Stimulated activated CD4-positive, alpha-beta T cell treated with anti-CD3 and anti-CD28 coated beads, Interleukin-4, amount 100 ng/mL, for 48 hours (primary cell): ENCODE measurements around the gene ERI2.
"Not testable (repeated sequence)": the region's sequence is repeated elsewhere in the genome, so short reads cannot be mapped to it uniquely, and the experiment has no call there.

Source experiments
- DNase-seq, 2 donors: peaks; one replicate each; pipeline ENCODE4 v3.0.0-alpha.2; 2020; ENCODE audit warnings: low read depth in 2 of 2

ERI2 gene

DNA sequence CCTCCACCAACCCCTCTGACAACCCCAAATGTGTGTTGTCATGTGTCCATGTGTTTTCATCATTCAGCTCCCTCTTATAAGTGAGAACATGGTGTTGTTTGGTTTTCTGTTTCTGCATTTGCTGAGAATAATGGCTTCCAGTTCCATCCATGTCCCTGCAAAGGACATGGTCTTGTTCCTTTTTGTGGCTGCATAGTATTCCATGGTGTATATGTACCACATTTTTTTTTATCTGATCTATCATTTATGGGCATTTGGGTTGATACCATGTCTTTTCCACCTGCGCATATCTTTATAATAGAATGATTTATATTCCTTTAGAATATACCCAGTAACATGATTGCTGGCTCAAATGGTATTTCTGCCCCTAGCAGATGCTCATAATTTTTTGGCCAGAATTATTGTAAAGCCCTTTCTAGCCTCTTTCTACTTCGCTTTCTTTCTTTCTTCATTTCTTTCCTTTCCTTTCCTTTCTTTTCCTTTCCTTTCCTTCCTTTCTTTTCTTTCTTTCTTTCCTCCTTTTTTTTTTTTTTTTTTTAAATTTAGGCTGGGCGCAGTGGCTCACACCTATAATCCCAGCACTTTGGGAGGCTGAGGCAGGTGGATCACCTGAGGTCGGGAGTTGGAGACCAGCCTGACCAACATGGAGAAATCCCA lies 12.8 kb upstream of the ERI2 start:
- no peak for DNase-seq

DNA sequence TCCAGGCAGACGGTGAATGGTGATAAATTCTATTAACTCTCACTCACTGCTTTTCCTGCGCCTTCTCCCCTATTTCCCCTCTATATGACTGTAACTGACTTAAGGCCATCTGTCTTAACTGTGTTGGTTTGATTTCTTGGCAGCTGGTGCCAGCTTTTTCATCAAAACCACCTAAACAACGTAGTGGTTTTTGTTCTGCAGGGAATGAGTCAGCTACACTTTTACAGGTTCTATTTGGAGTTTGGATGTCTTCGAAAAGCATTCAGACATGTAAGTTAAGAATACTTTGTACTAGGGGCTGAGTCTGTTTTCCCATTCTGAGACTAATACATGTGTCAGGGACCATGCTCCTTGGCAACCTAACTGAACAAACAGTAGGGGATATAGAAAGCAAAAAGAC lies 8.5 kb upstream of the ERI2 start:
- no peak for DNase-seq

DNA sequence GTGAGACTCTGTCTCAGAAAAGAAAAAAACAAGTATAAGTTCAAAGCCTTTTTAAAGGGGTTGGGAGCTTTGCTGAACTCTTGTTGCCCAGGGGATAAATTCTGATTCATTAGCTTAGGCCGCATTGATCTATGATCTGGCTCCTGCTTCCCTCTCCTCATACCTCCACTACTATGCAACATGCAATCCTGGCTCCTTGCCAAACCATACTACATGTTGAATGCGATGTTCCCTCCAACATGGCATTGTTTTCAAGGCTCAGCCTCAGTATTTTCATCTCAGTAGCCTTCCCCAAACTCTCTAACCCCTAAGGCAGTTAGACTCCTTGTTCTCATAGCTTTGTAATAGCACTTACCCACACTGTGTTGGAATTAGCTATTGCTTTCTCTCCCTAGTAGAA lies 6.2 kb upstream of the ERI2 start:
- DNase-seq, result no peak

DNA sequence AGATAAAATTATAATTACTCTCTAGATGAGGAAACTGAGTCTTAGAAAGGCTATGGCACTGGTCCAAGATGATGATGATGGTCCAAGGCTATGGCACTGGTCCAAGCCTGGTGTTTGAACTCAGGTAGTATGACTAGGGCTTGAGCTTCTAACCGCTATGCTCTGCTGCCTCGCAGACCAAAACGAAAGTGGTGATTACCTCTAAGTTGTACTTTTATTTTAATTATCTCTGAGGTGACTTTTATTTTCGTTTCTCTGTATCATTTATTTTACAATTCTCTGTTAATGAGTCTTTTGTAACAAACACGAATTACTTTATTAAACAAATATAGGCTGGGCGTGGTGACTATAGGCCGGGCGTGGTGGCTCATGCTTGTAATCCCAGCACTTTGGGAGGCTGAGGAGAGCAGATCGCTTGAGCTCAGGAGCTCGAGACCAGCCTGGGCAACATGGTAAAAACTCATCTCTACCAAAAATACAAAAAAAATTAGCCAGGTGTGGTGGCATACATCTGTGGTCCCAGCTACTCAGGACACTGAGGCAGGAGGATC lies 5.7 kb upstream of the ERI2 start:
- no peak for DNase-seq

DNA sequence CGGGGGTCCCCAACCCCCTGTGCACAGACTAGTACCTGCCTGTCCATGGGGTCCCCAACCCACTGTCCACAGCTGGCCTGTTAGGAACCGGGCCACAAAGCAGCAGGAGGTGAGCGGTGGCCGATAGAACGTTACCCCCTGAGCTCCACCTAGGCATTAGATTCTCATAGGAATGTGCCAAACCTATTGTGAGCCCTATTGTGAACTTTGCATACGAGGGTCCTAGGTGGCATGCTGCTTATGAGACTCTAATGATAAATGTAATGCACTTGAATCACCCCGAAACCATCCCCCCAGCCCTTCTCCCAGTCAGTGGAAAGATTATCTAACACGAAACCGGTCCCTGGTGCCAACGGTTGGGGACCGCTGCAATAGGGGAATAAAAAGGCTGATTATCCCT lies 1.6 kb upstream of the ERI2 start:
- DNase-seq, result no peak

DNA sequence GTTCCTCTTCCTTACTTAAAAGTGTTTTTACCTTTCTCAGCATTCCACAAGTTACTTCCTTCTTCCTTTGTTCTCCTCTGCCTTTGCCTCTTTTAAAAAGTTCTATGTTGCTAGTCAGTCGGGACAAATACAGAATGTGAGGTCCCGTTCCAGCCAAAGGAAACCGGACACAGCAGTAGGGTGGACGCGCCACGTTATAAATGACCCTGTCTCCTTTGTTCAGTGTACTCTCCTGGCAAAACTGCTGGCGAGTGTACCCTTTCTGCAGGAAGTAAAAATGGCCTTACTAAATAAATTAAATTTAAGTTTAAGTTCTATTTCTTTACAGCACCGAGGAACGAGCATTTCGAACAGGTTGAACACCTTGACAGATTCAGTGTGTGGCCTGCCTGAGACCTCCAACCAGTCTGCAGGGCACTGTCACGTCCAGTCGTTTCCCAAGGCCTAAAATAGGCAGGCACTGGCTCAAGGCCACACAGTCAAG lies 546 bp downstream of the ERI2 start:
- not testable (repeated sequence) for DNase-seq

DNA sequence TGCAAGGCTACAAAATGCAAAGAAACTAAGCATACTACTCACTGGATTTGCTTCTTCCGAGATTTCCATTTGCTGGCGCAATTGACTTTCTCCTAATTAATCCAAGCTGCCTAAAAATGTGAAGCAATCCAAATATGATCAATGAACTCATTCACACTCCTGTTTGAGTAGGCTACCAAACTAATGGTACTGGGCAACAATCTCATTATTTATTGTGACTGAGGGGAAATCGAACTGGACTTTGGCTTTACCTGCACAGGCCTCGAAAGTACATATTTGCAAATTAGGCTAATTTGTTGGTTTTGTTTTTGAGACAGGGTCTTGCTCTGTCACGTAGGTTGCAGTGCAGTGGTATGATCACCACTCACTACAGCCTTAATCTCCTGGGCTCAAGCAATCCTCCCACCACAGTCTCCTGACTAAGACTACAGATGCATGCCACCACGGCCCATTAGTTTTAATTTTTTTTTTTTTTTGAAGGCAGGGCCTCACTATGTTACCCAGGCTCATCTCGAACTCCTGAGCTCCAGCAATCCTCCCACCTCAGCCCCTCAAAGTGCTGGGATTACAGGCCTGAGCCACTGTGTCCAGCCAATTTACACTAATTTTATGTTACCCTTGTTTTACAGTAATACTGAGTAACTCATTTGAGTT lies 2.6 kb downstream of the ERI2 start:
- DNase-seq, result no peak

DNA sequence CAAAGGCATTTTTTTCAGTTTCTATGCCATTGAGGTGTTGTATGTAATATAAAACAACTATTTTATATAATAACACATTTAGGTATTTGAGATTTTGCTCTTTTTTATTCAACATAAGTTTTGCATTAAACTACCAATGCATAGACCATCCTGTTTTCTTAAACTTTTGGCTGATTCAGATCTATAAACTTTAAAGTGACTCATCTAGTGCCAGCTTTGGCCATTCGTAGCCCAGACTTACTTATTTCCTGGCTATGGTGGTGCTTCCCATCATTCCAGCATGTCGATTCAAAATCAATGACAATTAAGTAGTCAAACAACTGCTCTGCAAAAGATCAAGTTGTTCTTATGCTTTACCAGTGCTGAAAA lies 3.1 kb downstream of the ERI2 start:
- no peak for DNase-seq

DNA sequence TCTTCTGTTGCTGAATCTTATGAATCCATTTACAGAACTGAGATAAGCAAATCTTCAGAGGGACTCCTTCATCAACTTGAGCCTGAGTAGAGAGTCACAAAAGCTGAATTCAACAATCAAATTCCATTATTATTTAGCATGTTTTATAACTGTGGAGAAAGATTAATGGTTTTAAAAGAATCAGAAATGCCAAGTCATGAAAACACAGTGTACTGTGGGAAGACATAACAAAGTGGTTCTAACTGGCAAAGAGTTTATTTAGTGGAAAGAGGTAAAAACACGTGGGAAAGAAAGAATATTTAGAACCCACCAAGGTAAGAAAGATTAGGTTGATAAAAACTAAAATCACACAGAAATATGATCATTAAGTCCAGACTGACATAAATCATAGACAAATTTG lies 5.0 kb downstream of the ERI2 start:
- no peak for DNase-seq

DNA sequence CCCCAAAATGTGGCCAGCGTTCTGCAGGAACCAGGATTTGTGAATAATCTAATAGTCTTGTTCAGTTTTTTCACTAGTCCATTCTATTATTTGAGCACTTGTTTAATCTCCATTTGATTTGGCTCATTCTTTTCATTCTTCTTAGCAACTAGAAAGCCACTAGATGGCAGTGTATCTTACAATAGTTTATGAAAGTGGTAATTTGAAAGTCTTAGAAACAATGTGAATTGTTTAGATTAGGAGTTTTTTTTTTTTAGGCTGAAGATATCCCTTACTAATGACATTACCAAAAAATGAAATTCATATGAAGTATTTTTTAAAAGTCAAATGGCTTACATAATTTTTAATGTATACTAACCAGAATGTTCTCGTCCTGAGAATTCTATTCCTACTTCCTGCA lies 6.7 kb downstream of the ERI2 start:
- DNase-seq, result no peak

DNA sequence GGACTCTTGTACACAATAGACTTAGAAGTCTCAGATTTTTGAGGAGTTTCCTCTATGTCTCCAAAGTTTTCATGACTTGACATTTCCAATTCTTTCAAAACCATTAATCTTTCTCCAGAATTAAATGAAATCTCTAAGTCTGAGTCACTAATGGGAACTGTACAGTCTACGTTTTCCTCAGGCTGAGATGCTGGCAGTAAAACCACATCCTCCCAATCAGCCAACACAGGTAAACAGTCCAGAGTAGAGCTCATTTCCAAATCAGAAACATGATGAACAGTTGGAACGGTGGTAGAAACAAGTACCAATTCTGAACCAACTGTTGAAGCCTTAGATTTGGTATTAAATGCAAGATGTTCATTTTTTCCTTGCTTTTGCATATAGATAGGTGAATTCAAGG lies 7.9 kb downstream of the ERI2 start:
- DNase-seq, result no peak

DNA sequence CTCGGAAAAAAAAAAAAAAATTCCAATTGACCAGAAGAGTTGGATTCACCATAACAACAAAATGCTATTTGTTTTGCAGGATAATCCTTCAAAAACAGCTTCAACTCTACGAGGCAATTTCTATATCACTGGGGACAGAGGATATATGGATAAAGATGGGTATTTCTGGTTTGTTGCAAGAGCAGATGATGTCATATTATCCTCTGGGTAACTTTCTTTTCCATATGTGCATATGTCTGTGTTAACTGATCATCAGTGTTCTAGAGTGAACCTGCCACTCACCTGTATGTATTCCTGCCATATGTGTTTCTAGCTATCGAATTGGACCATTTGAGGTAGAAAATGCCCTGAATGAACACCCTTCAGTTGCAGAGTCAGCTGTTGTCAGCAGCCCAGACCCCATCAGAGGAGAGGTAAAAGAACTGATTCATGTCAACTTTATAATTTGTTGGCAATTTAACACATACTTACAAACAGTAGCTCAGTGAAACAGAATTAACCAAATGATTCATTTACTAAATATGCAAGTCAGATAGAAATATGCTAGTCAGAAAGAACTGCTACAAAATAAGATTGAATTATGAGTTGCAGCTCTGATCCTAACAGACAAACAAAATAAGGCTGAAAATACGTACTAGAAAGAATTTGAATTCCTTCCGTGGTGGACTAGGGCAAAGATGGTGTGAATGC lies 14.2 kb downstream of the ERI2 start:
- no peak for DNase-seq

DNA sequence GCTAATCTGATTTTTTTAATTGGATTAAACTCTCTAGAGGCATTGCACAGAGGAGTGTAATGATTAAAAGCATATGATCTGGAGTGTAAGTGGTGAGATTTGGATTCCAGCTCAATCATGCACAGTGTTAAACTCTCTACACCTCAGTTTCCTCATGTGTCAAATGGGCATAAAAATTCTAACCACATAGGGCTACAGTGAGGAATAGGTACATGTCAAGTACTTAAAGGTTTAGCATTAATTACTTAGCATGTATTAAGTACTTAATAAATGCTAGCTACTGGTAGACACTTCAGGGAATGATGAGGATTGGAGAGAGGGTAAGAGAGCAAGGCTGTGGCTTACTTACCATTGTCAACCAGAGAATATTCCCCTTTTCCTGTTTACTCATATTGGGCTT lies 17.1 kb downstream of the ERI2 start:
- DNase-seq, result no peak

DNA sequence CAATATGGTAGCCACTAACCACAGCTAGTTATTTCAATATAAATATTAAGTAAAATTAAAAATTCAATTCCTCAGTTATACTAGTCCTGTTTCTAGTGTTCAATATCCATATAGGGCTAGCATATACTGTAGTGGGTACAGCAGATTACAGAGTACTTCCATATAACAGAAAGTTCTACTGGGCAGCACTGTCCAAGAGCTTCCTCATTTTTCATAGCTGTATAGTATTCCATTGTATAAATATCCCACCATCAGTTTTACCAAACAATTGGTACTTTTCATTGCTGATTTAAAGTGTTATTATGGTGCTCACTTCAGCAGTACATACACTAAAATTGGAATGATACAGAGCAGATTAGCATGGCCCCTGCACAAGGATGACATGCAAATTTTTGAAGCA lies 22.1 kb downstream of the ERI2 start:
- DNase-seq, result no peak

DNA sequence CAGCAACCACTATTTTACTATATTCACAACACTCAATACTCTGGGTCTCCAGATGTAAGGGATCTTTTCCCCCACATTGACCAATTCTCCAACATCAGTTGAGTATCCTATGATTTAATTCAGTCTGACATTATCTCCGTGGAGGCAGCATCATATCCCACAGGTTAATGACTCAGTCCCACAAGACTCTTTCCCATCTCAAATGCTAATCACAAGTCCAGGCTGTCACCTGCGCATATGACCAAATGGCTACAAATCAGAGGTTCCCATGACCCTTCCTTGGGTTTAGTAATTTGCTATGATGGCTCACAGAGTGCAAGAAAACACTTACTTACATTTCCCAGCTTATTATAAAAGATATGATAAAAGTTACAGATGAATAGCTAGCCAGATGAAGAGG lies 23.8 kb downstream of the ERI2 start:
- no peak for DNase-seq

DNA sequence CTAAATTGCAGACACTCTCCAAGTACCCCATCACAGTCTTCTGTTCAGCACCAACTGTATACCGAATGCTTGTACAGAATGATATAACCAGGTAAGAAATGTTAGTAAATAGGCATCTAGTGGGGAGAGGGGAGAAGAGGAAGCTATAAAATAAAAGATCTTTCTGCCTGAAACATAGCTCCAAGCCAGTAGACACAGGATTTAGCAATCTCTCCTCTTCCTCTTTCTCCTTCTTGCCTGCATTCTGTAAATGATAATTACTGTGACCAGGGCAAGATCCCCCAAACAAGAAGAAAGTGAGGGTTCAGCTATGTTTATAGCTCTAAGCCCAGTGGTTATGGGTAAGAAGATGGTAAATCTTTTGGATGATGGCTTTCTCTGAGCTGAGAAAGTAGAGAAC lies 24.6 kb downstream of the ERI2 start:
- no peak for DNase-seq

DNA sequence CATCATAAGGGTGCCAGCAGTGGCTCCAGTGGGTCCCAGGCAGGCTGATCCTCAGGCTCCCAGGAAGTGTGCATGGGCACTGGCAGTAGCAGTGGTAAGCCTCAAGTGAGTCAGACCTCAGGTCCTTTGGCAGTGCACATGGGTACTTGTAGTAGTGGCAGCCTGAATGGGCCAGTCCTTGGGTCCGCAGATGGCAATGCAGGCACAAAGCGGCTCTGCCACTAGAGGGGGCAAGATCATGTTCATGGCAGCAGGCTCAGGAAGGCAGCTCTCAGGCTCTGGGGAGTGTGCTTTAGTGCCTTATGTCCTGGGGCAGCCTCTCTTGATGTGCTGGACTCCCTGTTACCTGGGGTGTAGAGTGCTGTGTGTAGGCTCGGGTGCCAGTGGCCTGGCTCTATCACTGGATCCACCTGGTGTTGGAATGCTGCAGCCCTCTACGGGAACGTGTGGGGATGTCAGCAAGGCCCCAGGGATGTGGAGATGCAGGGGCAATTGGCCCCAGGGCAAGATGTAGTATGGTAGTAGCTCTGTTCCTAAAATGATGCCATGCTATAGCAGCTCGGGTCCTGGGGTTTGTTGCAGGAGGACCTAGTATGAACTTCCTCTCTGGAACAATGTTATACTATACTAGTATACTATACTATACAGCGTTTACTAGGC lies 31.4 kb downstream of the ERI2 start:
- peak; percentile 59 to 60 for DNase-seq

DNA sequence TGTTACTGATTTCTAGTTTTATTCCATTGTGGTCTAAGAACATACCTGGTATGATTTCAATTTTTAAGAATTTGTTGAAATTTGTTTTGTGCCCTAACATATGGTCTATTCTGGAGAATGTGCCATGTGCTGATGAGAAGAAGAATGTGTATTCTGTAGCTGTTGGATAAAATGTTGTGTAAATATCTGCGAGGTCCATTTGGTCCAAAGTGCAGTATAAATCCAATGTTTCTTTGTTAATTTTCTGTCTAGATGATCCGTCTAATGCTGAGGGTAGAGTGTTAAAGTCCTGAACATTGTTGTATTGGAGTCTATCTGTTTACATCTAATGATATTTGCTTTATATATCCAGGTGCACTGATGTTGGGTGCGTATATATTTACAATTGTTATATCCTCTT lies 32.6 kb downstream of the ERI2 start:
- no peak for DNase-seq

DNA sequence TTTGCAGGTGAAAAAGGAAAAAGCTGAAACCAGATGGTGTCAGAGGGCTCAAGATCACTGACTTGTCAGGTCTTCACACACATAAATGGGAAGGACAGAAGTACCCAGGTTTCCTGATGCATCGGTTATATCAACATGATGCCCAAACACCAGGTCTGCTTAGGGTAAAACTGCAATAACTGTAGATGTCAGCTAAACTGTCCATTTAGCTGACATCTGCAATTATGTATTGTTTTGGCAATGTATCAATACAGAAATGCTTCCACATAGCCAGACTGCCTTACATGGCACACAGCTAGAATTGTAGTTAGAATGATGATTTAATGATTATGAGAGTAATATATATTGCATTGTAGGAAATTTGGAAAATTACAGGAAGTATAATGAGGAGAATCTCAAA lies 37.5 kb downstream of the ERI2 start:
- DNase-seq, result no peak

DNA sequence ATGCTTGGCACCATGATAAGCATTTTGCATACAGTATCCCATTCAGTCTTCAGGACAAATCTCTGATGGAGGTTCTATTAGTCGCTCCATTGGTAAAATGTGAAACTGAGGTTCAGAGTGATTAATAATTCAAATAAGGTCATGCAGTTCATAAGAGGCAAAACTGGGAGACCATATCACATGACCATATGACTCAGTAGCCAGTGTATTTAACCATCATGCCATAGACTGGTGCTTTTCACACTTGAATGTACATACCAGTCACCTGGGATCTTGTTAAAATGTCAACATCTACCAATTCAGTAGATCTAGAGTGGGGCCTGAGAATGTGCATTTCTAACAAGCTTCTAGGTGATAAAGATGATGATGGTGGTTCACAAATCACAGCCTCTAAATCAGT lies 38.2 kb downstream of the ERI2 start:
- no peak for DNase-seq

DNA sequence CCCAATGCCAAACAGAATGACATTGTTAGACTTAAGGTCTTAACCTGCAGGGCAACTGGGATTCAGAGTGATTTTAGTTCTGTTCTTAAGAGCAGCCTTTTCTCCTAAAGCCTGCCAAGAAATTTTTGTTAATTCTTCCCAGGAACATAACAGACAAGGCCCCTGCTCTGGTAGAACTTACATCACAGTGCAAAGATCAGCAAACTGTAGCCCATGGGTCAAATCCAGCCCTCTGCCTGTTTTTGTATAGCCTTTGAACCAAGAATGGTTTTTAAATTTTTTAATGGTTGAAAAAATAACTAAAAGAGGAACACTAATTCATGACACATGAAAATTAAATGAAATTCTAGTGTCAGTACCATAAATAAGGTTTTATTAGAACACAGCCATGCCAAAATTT lies 38.7 kb downstream of the ERI2 start:
- DNase-seq, result no peak

DNA sequence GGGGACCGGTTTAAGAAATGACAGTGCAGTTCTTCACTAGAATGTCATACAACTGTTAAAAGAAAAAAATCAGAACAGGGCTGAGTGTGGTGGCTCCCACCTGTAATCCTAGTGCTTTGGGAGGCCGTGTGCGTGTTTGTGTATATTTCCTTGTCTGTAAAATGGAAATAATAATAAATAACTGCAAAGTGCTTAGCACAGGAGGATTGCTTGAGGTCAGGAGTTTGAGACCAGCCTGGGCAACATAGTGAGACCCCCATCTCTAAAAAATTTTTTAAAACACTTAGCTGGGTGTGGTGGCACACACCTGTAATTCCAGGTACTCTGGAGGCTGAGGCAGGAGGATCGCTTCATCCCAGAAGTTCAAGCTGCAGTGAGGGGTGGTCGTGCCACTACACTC lies 40.0 kb downstream of the ERI2 start:
- no peak for DNase-seq

DNA sequence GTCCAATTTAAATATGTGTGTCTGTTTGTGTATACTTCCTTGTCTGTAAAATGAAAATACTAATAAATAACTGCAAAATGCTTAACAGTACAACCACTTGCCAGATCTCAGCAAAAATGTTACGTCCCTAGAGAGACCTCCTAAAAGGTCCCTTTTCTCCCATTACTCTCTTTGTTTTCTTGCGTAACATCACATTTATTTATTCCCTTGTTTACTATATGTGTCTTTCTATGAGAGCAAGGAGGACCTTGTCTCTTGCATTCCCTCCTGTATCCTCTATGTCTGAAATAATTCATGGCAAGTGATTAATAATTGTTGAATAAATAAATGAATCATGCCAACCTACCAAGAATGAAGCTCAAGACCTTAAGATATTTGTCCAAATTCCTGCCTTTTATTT lies 40.5 kb downstream of the ERI2 start:
- DNase-seq, result no peak
